ENCODE results near the gene FGD5.

The FGD5 gene

GRCh38 chr3:14852717-14853116, 34.0 kb downstream of the FGD5 start:
- DNase-seq (ENCODE audit: low read depth) = no peak

GRCh38 chr3:14853271-14853951, 34.6 kb downstream of the FGD5 start:
- no peak for DNase-seq (ENCODE audit: low read depth)

DNA sequence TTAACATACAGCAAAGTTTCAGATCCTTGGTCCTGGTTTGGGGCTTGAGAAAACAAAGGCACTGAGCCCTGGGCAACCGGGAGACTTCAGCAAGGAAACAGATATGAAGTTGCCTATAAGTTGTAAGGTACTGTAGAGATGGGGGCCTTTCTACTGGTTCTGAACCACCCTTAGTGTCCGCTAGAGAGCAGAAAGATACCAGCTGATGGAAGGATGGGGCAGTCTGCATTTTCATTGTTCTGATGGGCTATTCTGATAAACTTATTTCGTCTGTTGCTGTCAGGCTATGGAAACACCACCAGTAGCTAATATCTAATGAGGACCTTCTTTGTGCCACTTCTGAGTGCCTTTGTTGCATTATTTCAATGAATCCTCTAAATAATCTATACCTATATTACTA, 38.7 kb downstream of the FGD5 start:
- no peak for DNase-seq (ENCODE audit: low read depth)

- DNase-seq (ENCODE audit: low read depth) = no peak
Observed at GRCh38 chr3:14858105-14858504, 39.3 kb downstream of the FGD5 start.

DNA sequence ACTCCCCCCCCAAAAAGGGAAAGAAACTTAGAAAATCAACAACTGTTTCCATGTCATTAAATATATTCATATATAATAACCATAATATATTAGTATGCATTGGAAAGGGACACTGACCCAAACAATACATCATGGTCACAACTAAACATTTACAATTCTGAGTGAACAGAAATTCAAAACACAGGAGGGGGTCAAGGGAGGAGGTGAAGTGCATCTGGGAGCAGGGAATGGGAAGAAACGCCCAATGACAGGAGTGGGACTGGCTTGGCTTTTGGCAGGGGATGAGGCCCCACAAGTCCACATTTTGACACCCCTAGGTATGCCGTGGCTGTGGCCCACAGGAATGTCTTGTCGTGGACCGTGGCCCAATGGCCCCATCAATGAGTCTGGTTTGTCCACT, 41.1 kb downstream of the FGD5 start:
- DNase-seq (ENCODE audit: low read depth) = no peak

DNA sequence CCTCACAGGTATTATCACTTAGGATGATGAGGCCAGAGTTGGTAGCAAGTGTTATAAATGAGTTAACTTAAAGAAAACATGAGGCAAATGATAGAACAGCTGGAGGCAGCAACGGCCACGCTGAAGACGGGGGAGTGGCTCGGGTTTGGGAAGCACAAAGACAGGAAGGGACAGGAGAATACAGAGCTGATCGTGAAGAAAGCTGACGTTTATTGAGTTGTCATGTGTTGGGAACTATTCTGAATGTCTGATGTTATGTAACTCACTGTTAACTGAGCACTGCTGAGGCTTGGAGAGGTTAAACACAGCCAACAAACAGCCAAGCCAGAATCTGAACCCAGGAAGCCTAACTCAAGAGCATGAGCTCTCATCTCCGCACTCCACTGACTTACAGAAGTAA, 42.3 kb downstream of the FGD5 start:
- DNase-seq (ENCODE audit: low read depth) = no peak

DNA sequence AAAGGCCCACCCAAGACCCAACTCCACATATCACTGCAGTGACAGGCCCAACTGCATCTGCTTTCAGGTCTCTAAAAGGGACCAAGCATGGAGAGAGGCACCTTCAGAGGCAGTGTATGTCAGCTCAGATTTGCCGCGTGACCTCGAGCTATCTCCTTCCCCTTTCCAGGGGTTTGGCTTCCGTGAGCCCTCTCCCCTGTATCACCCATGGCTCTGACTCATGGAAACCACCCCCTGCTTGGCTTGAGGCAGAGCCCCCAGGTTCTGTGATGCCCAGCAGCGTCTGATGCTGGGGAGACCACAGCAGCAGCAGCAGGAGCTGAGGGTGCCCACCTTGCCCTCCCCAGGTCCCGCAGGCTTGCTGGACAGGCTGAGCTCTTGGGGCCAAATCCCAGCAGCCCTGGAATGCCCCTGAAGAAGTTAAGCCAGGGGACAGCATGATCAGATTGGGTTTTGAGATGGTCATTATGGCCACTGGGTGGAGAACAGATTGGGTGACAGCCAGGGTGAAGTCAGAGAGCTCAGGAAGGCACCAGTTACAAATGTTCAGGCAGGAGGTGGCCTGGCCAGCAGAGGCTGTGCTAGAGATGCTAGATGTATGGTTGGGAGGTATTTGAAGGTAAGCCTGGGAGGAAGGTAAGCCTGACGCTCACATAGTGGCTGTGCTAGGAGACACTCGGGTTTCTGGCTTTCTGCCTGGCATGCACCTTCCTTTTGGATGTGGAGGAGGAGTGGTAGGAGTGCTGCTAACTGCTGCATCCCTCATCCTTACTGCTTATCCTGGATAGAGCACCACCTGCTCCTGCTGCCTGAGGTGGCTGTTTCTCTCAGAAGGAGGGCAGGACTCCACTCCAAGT, 42.9 kb downstream of the FGD5 start:
- DNase-seq (ENCODE audit: low read depth) = no peak

GRCh38 chr3:14862303-14862660, 43.5 kb downstream of the FGD5 start:
- no peak for DNase-seq (ENCODE audit: low read depth)

GRCh38 chr3:14862661-14863230, 44.0 kb downstream of the FGD5 start:
- DNase-seq (ENCODE audit: low read depth) = no peak

DNA sequence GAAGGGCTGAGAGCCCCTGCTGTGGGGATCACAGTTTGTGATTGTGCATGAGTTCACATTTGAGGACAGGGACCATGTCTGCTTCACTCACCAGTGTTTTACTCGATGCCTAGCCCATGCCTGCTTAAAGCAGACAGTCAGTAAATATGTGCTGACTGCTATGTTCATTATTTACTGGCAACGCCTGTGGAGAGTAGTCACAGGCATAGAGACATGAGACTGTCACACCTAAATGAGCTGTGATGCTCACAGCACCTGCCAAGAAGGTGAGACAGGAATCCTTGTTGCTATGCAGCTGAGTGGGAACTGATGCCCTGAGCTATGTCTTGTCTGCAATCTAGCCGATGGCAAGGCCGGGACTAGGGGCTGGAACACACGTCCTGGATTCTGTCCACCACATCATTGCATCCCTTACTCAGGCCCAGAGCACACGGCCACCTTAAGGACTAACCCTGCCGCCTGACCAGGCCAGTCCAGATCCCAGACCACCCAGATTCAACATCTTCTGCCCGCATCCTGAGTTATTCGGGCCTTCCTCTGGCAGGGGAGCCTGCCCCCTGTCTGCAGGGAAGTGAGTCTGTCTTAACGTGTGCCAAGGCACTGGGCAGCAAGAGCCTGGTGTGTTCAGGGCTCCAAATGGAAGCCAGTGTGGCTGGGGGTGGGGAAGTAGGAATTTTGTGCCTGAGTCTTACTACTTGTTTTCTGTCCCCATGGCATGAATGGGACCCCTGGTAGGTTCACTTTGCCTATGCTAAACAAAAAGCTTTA, 44.8 kb downstream of the FGD5 start:
- DNase-seq (ENCODE audit: low read depth) = no peak

DNA sequence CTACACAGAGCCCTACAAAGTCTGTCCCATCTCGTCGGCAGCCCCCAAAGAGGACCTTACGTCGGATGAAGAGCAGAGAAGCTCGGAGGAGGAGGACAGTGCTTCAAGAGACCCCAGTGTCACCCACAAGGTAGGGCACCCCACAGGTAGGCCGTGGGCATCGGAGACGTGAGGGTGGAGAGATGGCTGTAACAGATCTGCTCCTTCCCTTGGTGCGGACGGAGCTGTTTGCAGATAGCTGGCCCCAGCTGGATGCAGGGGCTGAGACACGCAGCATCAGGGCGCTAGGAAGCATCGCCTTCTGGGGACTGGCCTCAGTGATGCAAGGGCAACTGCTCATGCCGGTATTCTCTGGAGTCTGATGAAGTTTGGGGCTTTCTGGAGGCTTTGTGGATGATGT, 45.4 kb downstream of the FGD5 start:
- no peak for DNase-seq (ENCODE audit: low read depth)

GRCh38 chr3:14866627-14867026, 47.9 kb downstream of the FGD5 start:
- DNase-seq (ENCODE audit: low read depth) = no peak

DNA sequence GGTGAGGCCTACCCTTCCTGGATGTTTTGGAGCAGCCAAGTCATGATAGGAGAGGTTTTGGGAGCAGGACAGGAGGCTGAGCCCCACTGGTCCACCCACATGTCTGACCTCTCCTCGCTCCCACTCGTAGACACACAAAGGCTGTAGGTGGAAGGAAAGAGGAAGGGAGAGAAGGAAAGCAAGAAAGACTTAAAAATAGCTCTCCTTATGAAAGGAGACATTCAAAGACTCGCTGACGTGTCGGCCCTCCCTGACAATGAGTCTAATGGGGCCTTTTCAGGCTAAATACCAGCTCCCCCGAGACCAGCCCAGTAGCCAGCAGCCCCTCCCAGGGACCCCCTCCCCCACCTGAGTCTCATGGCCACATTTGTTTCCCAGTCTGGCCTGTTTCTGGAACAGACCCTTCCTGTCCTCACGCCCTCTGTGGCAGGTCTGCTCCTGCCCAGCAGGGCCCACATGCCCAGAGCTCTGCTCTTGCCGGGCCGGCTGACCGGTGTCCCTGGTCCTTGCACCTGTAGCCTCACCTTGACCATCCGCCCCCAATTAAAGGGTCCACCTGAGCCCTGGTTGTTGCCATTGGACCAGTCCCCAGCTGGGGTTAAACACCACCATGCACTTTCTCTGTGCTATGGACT, 49.3 kb downstream of the FGD5 start:
- DNase-seq (ENCODE audit: low read depth) = no peak

DNA sequence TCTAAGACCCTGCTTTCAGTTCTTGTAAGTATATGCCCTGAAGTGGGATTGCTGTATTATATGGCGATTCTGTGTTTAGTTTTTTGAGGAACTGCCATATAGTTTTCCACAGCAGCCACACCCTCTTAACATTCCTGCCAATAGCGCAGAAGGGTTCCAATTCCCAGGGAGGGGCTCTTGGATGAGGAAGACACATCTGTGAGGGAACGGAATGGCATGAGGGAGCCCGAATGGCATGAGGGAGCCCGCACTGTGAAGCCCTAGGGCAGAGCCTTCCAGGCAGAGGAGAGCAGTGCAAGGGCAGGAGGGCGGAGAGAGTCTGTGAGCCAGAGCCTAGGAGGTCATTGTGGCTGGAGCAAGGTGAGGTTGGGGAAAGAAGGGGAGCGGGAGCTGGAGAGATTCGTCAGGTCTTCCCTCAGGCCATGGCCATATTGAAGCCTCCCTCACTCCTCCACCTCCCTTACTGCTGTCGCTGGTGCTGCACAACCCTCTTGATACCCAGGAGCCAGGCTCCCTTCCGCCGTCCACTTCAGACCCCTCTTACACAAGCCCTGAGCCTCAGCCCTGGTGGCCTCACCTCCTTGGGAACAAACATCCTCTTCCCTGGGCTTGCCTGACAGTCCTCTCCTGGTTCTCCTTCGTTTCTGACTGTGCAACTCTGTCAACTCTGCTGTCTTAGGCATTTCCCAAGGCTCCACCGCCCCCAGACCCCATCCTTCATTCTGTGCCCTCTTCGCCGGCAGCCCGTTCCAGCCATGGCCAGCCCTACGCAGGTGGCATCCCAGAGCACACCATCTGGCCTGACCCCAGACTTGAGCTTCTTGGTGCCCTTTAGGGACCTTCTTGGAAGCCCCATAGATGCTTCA, 51.4 kb downstream of the FGD5 start:
- DNase-seq (ENCODE audit: low read depth) = no peak

- DNase-seq (ENCODE audit: low read depth) = no peak
Observed at GRCh38 chr3:14870783-14871060, 52.0 kb downstream of the FGD5 start.

- no peak for DNase-seq (ENCODE audit: low read depth)
Observed at GRCh38 chr3:14871456-14872200, 52.9 kb downstream of the FGD5 start.

DNA sequence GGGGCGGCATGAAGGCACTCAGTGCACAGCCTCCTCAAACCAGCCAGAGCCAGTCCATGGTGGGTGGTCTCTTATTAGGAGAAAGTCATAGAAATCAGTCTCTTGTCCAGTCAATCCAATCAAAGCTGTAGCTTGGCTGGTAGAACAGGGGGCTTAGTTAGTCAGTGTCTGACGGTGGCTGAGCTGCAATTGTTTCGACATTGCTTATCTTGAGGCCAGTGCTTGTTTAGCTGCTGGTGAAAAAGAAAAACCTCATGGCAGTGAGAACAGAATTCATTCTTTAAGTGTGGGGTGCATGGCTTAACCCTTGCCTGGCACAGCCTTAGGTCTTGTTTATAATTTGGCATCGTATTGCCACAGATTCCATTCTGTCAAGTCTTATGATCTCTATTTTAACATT, 53.9 kb downstream of the FGD5 start:
- no peak for DNase-seq (ENCODE audit: low read depth)

GRCh38 chr3:14874784-14875183, 56.0 kb downstream of the FGD5 start:
- DNase-seq (ENCODE audit: low read depth) = no peak

GRCh38 chr3:14875411-14876175, 56.8 kb downstream of the FGD5 start:
- no peak for DNase-seq (ENCODE audit: low read depth)

GRCh38 chr3:14876921-14877333, 58.2 kb downstream of the FGD5 start:
- no peak for DNase-seq (ENCODE audit: low read depth)
